Fibroblast of the conjunctiva (primary cell): ENCODE results near the gene NAT9.

Source experiments
- DNase-seq: peaks from one replicate; pipeline ENCODE4 v3.0.0-alpha.2; 2010; ENCODE audit warnings: low read depth

NAT9 gene

GRCh38 chr17:74744714-74745547 lies 31.2 kb downstream of the NAT9 start:
- no peak for DNase-seq

GRCh38 chr17:74744349-74744713 lies 31.8 kb downstream of the NAT9 start:
- DNase-seq: no peak

DNA sequence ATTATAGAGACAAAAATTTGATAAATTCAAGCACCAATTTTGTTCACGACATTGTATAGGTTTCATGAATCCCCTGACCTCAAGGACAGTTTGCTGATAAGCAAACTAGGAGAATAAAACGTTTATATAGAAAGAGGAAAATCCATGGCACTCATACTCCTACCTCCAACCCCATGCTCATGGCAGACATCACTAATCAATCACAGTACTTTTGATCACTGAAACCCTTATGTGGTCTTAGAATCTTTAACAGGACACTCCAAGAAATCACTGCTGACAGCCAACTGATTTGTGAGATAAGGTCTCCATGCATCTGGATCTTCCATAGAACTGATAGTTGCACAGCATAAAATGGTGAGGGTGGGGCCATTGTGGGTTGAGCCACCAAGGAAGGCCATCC lies 32.4 kb downstream of the NAT9 start:
- no peak for DNase-seq

- DNase-seq: no peak
These were observed 33.1 kb downstream of the NAT9 start for GRCh38 chr17:74742978-74743545.

DNA sequence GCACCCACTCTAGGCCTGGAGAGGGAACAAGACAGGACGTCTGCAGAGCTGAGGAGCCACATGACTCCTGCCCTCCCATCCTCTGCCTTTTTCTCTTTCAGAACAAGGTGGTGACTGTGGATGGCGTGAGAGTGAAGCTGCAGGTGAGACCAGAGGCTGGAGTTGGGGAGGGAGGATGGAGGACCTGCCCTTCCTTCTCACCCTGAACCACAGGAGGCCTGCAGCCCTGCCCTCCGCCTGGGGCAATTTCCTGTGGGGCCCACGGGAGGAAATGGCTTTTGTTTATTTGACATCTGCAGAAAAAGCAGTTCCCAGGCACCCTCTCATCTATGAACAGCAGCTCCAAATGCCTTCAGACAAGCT lies 34.0 kb downstream of the NAT9 start:
- no peak for DNase-seq

DNA sequence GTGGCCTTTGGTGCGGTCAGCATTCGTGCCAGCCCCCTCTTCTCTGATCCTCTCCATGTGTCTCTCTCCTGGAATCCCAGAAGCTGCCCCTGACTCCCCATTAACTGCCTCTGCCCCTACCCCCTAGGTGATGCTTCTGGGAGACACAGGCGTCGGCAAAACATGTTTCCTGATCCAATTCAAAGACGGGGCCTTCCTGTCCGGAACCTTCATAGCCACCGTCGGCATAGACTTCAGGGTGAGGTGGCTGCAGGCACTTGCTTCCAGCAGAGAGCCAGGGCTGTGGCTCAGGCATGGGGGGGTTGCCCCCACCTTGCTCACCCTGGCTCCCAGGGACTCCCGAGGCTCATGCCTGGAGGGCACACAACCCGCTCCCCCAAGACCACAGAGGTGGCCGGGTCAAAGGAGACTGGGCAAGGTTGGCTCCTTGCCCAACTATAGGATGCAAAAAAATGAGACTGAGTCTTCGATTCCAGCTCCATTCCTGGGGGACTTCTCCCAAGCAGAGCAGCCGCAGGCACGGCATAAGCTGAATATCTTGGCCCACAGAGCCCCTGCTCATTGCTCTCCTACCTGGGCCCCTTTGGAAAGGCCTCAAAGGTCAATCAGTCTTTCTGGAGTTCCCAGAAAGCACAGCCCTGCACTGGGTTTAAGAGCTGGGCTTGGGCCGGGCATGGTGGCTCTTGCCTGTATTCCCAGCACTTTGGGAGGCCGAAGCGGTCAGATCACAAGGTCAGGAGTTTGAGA lies 35.3 kb downstream of the NAT9 start:
- no peak for DNase-seq

DNA sequence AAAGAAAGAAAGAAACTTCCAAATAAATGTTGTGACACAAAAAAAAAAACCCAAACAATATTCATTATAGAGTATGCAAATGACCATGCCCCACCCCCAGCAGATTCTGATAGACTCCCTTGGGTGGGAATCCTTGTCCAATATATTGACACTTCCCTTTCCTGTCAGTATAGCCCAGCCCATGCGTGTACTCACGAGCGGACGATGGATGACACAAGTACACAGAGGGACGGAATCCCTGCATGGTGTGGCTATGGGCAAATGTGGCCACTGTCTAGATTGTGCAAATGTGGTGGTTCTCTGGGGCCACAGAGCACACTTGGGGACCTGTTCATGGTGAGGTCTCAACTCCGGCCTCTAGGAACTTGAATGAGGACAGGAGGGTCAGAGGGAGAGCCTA lies 36.0 kb downstream of the NAT9 start:
- DNase-seq: no peak

DNA sequence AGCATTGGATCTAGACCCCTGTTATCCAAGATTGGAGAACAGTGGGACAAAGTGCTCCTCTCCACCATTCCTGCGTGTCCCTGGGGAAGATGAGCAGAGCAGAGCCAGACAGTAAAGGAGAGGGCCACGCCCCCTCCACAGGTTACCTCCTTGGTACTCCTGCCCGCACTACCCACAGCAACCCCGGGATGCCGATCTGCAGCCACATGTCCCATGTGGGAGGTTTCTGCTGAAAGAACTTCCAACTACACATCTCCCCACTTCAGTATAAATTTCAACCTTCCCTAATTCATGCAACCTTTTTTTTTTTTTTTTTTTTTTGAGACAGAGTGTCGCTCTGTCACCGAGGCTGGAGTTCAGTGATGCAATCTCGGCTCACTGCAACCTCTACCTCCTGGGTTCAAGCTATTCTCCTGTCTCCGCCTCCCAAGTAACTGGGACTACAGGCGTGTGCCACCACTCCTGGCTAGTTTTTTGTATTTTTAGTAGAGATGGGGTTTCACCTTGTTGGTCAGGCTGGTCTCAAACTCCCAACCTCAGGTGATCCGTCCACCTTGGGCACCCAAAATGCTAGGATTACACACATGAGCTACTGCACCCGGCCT lies 36.8 kb downstream of the NAT9 start:
- DNase-seq: no peak

GRCh38 chr17:74738051-74738996 lies 37.8 kb downstream of the NAT9 start:
- no peak for DNase-seq

- DNase-seq: no peak
These were observed 38.7 kb downstream of the NAT9 start for GRCh38 chr17:74737299-74738050.

DNA sequence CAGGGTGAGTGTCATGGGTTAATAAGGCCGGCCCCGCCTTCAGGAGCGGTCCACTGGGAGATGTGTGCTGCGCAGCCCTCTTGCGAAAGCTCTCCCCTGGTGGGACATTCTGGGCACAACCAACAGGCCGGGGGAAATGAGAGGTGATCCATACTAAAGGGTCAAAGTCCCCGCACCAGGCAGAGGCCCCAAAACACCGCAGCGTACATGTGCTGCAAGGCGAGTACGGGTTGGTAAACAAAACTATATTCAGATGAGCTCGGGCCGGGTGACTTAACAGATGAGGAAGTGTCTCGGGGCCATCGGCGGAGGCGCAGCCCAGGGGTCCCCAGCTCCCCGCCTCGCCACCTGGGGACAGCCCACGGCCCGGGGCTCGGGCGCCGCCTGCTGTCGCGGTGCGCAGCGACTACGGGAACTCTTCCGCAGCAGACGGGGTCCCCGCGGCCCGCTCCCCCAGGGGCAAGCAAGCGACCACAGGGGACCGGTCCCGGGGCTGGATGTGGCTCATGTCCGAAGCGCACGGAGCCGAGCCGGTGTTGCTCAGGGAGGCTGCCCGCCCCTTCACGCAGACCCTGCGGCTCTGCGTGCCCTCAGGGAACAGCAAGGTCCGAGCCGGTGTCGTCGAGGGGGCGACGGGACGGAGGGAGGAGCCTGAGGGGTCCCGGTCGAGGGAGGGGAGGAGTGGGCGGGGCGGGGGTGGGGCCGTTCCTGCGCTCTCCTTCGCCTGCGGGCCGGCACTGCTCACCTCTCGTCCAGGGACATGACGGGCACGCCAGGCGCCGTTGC lies 39.4 kb downstream of the NAT9 start, which contains the start of gene RAB37:
Gene RAB37, plus strand, starts transcription at position 744 of the 786 bp plus-strand sequence. Its CDS starts 17 bp downstream, at position 761.
- no peak for DNase-seq

DNA sequence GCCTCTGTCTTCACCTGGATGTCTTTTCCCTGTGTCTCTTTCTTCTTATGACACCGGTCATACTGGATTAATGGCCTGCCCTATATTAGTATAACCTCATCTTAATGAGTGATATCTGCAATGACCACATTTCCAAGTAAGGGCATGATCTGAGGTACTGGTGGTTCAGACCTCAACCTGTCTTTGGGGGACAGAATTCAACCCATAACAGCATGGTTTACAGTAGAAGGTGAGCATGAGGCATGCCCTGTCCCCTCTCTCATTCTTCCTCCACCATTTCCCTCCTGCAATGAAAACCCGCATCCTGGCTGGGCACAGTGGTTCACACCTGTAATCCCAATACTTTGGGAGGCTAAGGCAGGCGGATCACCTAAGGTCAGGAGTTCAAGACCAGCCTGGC lies 41.9 kb downstream of the NAT9 start:
- DNase-seq: no peak

DNA sequence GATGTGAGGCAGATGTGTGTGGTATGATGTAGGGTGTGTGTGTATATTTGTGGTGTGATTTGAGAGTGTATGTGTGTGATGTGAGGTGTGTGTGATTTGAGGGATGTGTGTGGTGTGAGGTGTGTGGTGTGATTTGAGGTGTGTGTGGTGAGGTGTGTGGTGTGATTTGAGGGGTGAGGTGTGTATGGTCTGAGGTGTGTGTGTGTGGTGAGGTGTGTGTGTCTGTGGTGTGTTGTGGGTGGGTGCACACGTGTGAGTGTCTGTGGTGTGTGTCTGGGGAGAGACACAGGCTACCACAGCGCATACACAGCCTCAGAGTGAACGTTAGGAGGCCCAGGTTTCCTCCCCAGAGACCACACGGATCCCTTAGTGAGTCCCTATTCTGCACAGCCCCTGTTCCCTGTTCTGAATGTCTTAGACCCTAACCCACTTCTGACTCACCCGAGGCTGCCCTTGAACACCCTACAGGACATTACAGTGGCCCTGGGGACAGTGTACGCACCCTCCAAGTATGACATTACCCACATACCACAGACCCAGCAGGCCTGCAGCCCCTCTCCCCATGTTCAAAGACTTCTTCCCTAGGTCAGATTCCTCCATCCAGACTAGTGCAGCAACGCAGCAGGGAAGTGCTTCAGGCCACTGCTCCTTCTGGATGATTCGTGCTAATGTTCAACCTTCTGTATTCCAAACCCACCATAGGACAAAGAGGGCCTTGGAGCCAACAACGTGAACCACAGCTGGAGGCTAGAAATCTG lies 42.6 kb downstream of the NAT9 start:
- no peak for DNase-seq

DNA sequence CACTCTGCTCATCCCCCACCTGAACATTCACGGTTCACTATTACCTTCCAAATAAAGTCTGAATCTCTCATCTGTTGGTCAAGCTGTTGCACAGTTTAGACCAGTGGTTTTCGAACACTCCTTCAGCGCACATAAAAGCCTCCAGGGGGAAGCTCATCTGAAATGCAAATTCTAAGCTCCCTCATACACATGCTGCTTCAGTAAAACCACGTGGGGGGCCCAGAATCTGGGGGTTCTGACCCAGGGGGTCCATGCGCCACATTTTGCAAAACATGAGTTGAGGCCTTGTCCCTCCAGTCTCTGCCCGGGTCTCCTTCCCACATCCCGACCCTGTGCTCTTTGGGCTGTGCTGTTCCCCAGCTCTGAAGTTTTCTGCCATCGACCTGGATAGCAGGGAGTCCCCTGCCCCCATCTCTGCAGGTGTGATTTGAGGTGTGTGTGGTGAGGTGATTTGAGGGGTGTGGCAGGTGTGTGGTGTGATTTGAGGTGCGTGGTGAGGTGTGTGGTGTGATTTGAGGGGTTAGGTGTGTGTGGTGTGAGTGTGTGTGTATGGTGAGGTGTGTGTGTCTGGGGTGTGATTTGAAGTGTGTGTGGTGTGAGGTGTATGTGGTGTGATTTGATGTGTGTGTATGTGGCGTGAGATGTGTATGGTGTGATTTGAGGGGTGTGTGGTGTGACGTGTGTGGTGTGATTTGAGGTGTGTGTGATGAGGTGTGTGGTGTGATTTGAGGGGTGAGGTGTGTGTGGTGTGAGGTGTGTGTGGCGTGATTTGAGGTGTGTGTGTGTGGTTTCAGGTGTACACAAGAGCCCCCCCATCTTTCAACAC lies 43.9 kb downstream of the NAT9 start:
- no peak for DNase-seq

GRCh38 chr17:74731347-74731605 lies 44.9 kb downstream of the NAT9 start:
- DNase-seq: no peak

GRCh38 chr17:74730491-74731346 lies 45.4 kb downstream of the NAT9 start:
- no peak for DNase-seq

DNA sequence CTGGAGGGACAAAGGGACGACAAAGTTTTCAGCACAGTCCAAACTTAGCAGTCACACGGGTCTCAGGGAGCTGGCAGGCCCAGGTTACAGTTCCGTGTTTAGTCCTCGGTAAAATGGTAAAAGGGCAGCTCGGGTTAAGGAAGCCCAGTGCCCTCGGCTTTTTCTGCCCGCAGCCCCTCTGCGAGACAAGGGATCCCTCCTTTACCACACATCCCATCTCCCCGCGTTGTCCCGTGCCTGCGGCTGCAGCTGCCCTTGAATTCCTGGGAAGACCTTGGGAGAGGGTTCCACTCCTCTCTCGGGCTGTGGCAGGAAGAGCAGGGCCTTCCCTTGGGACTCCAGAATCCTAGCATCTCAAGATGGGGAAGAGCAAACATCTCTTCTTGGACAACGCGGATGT lies 46.3 kb downstream of the NAT9 start:
- no peak for DNase-seq

GRCh38 chr17:74729368-74729767 lies 46.8 kb downstream of the NAT9 start:
- DNase-seq: no peak
